HepG2 (cell line): Measurements from ENCODE around the gene CAPN7. TPM values are rescaled to one million over a fixed set of nuclear protein-coding genes. Genes with fewer than 3 reads are reported as not detected.

ENCODE experiments used
- ATAC-seq: fragments of 200-7000 bp; cut with Tn5 transposase; 3 replicates; pipeline ENCODE4 v1.9.1; 2020; ENCODE audit warnings: mild to moderate bottlenecking, moderate library complexity
- BruUV-seq: library from RNA; stranded (reverse); fragments of 400-500 nt; replicated peaks from 2 replicates; lab custom pipeline; 2021; lab: Mats Ljungman, UMichigan
- CTCF ChIA-PET: fragments of 300-600 bp; formaldehyde crosslinking; extraction: SDS; loops from one replicate; lab custom pipeline; 2021; ENCODE audit warnings: low total read pairs, inconsistent platforms, low intra/inter-chr PET ratio; lab: Yijun Ruan, JAX
- POLR2A ChIA-PET: fragments of 350-600 bp; sonication (Branson Sonifier 250); formaldehyde crosslinking; loops from one replicate; lab custom pipeline; 2020; ENCODE audit warnings: antibody characterized with exemption, inconsistent platforms; lab: Yijun Ruan, JAX
- DNase-seq: peaks from one replicate; pipeline ENCODE4 v3.0.0-alpha.2; 2015; ENCODE audit warnings: low spot score
- FAIRE-seq: peaks from 3 replicates; lab custom pipeline; 2011; peaks lifted over from hg19 to GRCh38; lab: Jason Lieb, UNC
- H2AFZ ChIP-seq: one replicate; pipeline ENCODE4 v1.6.1; 2011; ENCODE audit warnings: low read length, inconsistent platforms
- H3K27ac ChIP-seq: fragments of 300-600 bp; 3 replicates; pipeline ENCODE4 v1.8.0; 2011; ENCODE audit warnings: mixed run types, mild to moderate bottlenecking, mixed read lengths, low read length, inconsistent platforms; ENCODE audit not compliant: insufficient read depth; ENCODE audit errors: extremely low read length
- H3K27me3 ChIP-seq, 2 experiments: fragments of 200-600 bp in 1 of 2; 2 replicates in 1 of 2; 3 replicates in 1 of 2; pipeline versions ENCODE4 v1.6.0 to v1.8.0; 2011; ENCODE audit warnings: low read length in 2 of 2, mild to moderate bottlenecking in 2 of 2, moderate library complexity in 2 of 2, inconsistent platforms in 1 of 2; ENCODE audit not compliant: insufficient read depth in 2 of 2, control insufficient read depth in 1 of 2
- H3K36me3 ChIP-seq, 2 experiments: fragments of 200-600 bp in 1 of 2; replicated peaks in 1 of 2; 2 replicates in 1 of 2; 3 replicates in 1 of 2; pipeline versions ENCODE4 v1.5.1 to v1.8.0; 2011; ENCODE audit warnings: low read length in 2 of 2, inconsistent platforms in 1 of 2; ENCODE audit not compliant: insufficient read depth in 2 of 2, control insufficient read depth in 1 of 2
- H3K4me1 ChIP-seq: 2 replicates; pipeline ENCODE4 v1.5.1; 2012; ENCODE audit warnings: low read length, inconsistent platforms; ENCODE audit not compliant: insufficient read depth
- H3K4me2 ChIP-seq: 2 replicates; pipeline ENCODE4 v1.6.0; 2011; ENCODE audit warnings: low read depth, low read length, inconsistent platforms
- H3K4me3 ChIP-seq, 3 experiments: fragments of 200-600 bp in 1 of 3; sonication (generic), shearing (Covaris generic) in 1 of 3; replicated peaks in 1 of 3; 2 replicates each; pipeline ENCODE4 v1.5.1; 2011 to 2016; ENCODE audit warnings: low read length in 3 of 3, inconsistent platforms in 2 of 3, low read depth in 2 of 3, mild to moderate bottlenecking in 2 of 3, control low read depth in 1 of 3, mixed read lengths in 1 of 3; ENCODE audit not compliant: insufficient read depth in 1 of 3
- H3K79me2 ChIP-seq: one replicate; pipeline ENCODE4 v1.6.1; 2011; ENCODE audit warnings: low read length, inconsistent platforms; ENCODE audit not compliant: insufficient read depth
- H3K9ac ChIP-seq: 2 replicates; pipeline ENCODE4 v1.6.0; 2011; ENCODE audit warnings: mild to moderate bottlenecking, low read depth, low read length, inconsistent platforms; ENCODE audit not compliant: insufficient read depth
- H3K9me3 ChIP-seq: 2 replicates; pipeline ENCODE4 v1.5.1; 2012; ENCODE audit warnings: mild to moderate bottlenecking, low read length
- H4K20me1 ChIP-seq: 2 replicates; pipeline ENCODE4 v1.6.0; 2011; ENCODE audit warnings: inconsistent platforms, mild to moderate bottlenecking, low read length, moderate library complexity; ENCODE audit not compliant: insufficient read depth
- AHR ChIP-seq: IDR thresholded peaks from 2 replicates; pipeline ENCODE4 v1.6.1; 2018; ENCODE audit warnings: missing genetic modification reagents, missing compliant biosample characterization
- CEBPB ChIP-seq: IDR thresholded peaks from 2 replicates; pipeline ENCODE4 v1.6.1; 2011; ENCODE audit warnings: low read depth, low read length, improper control_type of control experiment, borderline replicate concordance
- DBP ChIP-seq: sonication (generic); formaldehyde crosslinking; IDR thresholded peaks from 2 replicates; pipeline ENCODE4 v1.4.0; 2020; ENCODE audit warnings: missing genetic modification reagents; ENCODE audit errors: not compliant biosample characterization
- DPF2 ChIP-seq: sonication (generic); formaldehyde crosslinking; IDR thresholded peaks from 2 replicates; pipeline ENCODE4 v1.4.0; 2020; ENCODE audit warnings: mild to moderate bottlenecking, low read depth, missing genetic modification reagents, borderline replicate concordance
- ESRRA ChIP-seq: sonication (generic); formaldehyde crosslinking; IDR thresholded peaks from 2 replicates; pipeline ENCODE4 v1.5.1; 2020; ENCODE audit warnings: mild to moderate bottlenecking, low read depth, missing genetic modification reagents
- SMAD9 ChIP-seq: sonication (generic); formaldehyde crosslinking; IDR thresholded peaks from 2 replicates; pipeline ENCODE4 v1.5.1; 2020; ENCODE audit warnings: mild to moderate bottlenecking, missing genetic modification reagents
- TBX2 ChIP-seq: sonication (generic); formaldehyde crosslinking; IDR thresholded peaks from 2 replicates; pipeline ENCODE4 v1.5.0; 2020; ENCODE audit warnings: missing genetic modification reagents, mild to moderate bottlenecking, borderline replicate concordance
- TEAD2 ChIP-seq: sonication (generic); formaldehyde crosslinking; IDR thresholded peaks from 2 replicates; pipeline ENCODE4 v1.9.0; 2021; ENCODE audit warnings: missing genetic modification reagents
- TIGD3 ChIP-seq: sonication (generic); formaldehyde crosslinking; IDR thresholded peaks from 2 replicates; pipeline ENCODE4 v1.5.1; 2020; ENCODE audit warnings: mild to moderate bottlenecking, missing genetic modification reagents, borderline replicate concordance
- ZBTB20 ChIP-seq: sonication (generic); formaldehyde crosslinking; IDR thresholded peaks from 2 replicates; pipeline ENCODE4 v1.8.1; 2023; ENCODE audit warnings: missing genetic modification reagents, low read depth, mild to moderate bottlenecking, borderline replicate concordance
- ZNF20 ChIP-seq: sonication (generic); formaldehyde crosslinking; IDR thresholded peaks from 2 replicates; pipeline ENCODE4 v1.4.0; 2020; ENCODE audit warnings: mild to moderate bottlenecking, moderate library complexity, missing genetic modification reagents
- ZNF260 ChIP-seq: sonication (generic); formaldehyde crosslinking; IDR thresholded peaks from 2 replicates; pipeline ENCODE4 v1.4.0; 2020; ENCODE audit warnings: missing genetic modification reagents, low read depth, mild to moderate bottlenecking, borderline replicate concordance
- ZNF468 ChIP-seq: sonication (generic); formaldehyde crosslinking; IDR thresholded peaks from 2 replicates; pipeline ENCODE4 v1.8.0; 2022; ENCODE audit warnings: mild to moderate bottlenecking, moderate library complexity, missing genetic modification reagents
- ZNF883 ChIP-seq: sonication (generic); formaldehyde crosslinking; IDR thresholded peaks from 2 replicates; pipeline ENCODE4 v1.5.1; 2020; ENCODE audit warnings: mild to moderate bottlenecking, missing genetic modification reagents; ENCODE audit errors: not compliant biosample characterization
- ZSCAN22 ChIP-seq: sonication (generic); formaldehyde crosslinking; IDR thresholded peaks from 2 replicates; pipeline ENCODE4 v1.4.0; 2020; ENCODE audit warnings: mild to moderate bottlenecking, missing genetic modification reagents
- WGBS: methylation state at CpG from one replicate; pipeline ENCODE4 v1.1.6; 2017; ENCODE audit warnings: low lambda C conversion rate; 5-methylcytosine and 5-hydroxymethylcytosine counted together
- in situ Hi-C: cut with HindIII; loops from 2 replicates; pipeline ENCODE4 v1.10.0; 2017; ENCODE audit warnings: low pct_unique_long_range_greater_than_20kb; ENCODE audit not compliant: extremely low pct_ligation_motif_present
- intact Hi-C: fragments of 100-400 bp; cut with micrococcal nuclease; formaldehyde crosslinking; loops from one replicate; pipeline ENCODE4 v1.10.0; 2022; ENCODE audit not compliant: unreplicated experiment
- polyA plus RNA-seq, 8 experiments: library from polyadenylated mRNA; depleted of rRNA in 3 of 8; stranded (reverse) in 7 of 8; unstranded in 1 of 8; fragments of >200 nt; fragmentation: Illumina TruSeq in 4 of 8; extraction: Trizol in 4 of 8; gene quantifications; 2 replicates each; pipeline versions ENCODE4 v1.2.1 to v1.2.3, GENCODE V29; 2011 to 2016; ENCODE audit warnings: low read depth in 4 of 8, missing spikeins in 1 of 8, mixed read lengths in 1 of 8; ENCODE audit not compliant: insufficient read depth in 1 of 8
- total RNA-seq, 5 experiments: library from RNA; depleted of rRNA; stranded (reverse); fragments of >200 nt; fragmentation: Illumina TruSeq; extraction: Trizol; gene quantifications; 2 replicates each; pipeline ENCODE4 v1.2.3, GENCODE V29; 2016; ENCODE audit warnings: low read depth in 1 of 5
- TF ChIP-seq, protein P1 (sequence below): sonication (generic); formaldehyde crosslinking; IDR thresholded peaks from 2 replicates; pipeline ENCODE4 v1.8.0; 2022; ENCODE audit warnings: mild to moderate bottlenecking, missing genetic modification reagents; ENCODE audit not compliant: insufficient replicate concordance

Gene CAPN7
- total and polyA plus RNA-seq, 2 of the 13 experiments (the other 11 are each of a cell fraction or from before 2014, with no cell fraction given): 16.7 to 36.8 TPM

DNA sequence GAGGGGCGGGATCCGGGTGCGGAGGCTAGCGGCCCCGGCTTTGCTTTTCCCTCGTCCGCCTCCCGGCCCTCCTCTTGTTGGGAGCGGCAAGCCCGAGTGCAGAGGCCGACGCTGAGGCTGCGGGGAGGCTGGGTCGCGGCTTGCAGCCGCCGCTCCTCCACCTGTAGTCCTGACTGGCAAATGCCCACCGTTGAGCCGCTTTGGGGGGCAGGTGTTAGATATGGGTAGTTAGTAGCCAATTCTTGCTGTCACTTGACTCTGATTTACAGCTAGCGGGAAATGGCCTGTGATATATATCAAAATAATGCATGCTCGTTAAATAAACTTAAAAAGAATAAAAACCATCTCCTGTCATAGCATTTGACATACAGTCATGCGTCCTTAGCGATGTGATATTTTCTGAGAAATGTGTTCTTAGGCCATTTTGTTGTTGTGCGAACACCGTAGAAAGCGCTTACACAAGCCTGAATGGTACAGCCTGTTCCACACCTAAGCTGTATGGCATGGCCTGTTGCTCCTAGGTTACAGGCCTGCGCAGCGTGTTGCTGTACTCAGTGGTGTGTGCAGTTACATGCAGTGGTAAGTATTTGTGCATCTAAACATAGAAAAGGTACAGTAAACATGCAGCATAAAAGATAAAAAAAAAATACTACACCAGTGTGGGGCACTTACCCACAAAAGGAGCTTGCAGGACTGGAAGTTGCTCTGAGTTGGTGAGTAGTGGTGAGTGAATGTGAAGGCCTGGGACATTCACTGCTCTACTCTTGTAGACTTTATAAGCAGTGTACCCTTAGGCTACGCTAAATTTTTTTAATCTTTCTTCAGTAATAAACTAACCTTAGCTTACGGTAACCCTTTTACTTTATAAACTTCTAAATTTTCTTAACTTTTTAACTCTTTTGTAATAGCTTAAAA, 873 bp downstream of the CAPN7 start:
- H3K79me2 ChIP-seq: peaks cover 38% of the 10 kb centered on the region
- TF ChIP-seq CEBPB: no peak
- TF ChIP-seq DPF2 (CRISPR knock-in tag): no peak
- no peak for TF ChIP-seq ZNF20 (CRISPR knock-in tag)
- TF ChIP-seq TEAD2: no peak
- no peak for TF ChIP-seq ZSCAN22 (CRISPR knock-in tag)
- no peak for TF ChIP-seq SMAD9 (CRISPR knock-in tag)
- TF ChIP-seq, protein P1, sequence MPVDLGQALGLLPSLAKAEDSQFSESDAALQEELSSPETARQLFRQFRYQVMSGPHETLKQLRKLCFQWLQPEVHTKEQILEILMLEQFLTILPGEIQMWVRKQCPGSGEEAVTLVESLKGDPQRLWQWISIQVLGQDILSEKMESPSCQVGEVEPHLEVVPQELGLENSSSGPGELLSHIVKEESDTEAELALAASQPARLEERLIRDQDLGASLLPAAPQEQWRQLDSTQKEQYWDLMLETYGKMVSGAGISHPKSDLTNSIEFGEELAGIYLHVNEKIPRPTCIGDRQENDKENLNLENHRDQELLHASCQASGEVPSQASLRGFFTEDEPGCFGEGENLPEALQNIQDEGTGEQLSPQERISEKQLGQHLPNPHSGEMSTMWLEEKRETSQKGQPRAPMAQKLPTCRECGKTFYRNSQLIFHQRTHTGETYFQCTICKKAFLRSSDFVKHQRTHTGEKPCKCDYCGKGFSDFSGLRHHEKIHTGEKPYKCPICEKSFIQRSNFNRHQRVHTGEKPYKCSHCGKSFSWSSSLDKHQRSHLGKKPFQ: peak; percentile 21
- TF ChIP-seq TBX2 (CRISPR knock-in tag): 0 out of 2 replicates have a peak, but pooled peaks have one; percentile 50
- no peak for TF ChIP-seq AHR (CRISPR knock-in tag)
- TF ChIP-seq ZNF260 (CRISPR knock-in tag): no peak
- TF ChIP-seq ZNF883 (CRISPR knock-in tag): peak; percentile 0
- TF ChIP-seq DBP (CRISPR knock-in tag): no peak
- TF ChIP-seq TIGD3 (CRISPR knock-in tag): no peak
- no peak for TF ChIP-seq ZBTB20 (CRISPR knock-in tag)
- TF ChIP-seq ZNF468 (CRISPR knock-in tag): no peak
- peak; percentile 38; the same call in 1 of the 2 replicates for TF ChIP-seq ESRRA (CRISPR knock-in tag)

More for the DNA sequence above, 873 bp downstream of the CAPN7 start:
- Histone ChIP-seq H2AFZ (no peak overlapping the region), H3K27ac (peak overlapping the region; percentile 94), H3K9me3 (no peaks in the 10 kb centered on the region), H3K4me3 (peak overlapping the region; percentile 76 to 90 (median 87)), H4K20me1 (peaks cover 10% of the 10 kb centered on the region; the same call in 1 of the 2 replicates), H3K27me3 (no peaks in the 10 kb centered on the region), H3K4me1 (peaks cover 51% of the 10 kb centered on the region), H3K36me3 (peaks cover 3 to 13% of the 10 kb centered on the region in 2 experiments; a peak in 2 of 5 replicates), H3K4me2 (peak overlapping the region; percentile 80), H3K9ac (peak overlapping the region; percentile 98)
- TSS peak; percentile 57 for BruUV-seq
- in situ Hi-C loops (loop anchor here (10.0 kb wide), 2 partner anchors 92 to 198 kb away; no protein-coding TSS in a partner anchor), intact Hi-C loops (loop anchor here (5.0 to 10.0 kb wide), 5 partner anchors 35 to 348 kb away; partner anchors contain the start of gene NR2C2)
- FAIRE-seq (no peak), ATAC-seq (peak; percentile 79), DNase-seq (peak; percentile 53)
- ChIA-PET POLR2A (interaction anchor here (1.0 to 1.9 kb wide), 9 partner anchors 9 to 555 kb away, joined by 3 to 12 read pairs (median 3); partner anchors contain the start of gene CCDC174), CTCF (no interaction called here)
- 4% methylated on average over 13 of the region's 30 CpGs for WGBS
